Mesothelial cell of epicardium (in vitro differentiated cells): Measurements from ENCODE around the gene CNKSR3. TPM values are rescaled to one million over a fixed set of nuclear protein-coding genes. Genes with fewer than 3 reads are reported as not detected.

Source experiments
- DNase-seq, 2 experiments: peaks; one replicate each; pipeline ENCODE4 v3.0.0; 2021; ENCODE audit warnings: low spot score in 2 of 2; ENCODE audit not compliant: unreplicated experiment in 2 of 2
- H3K27ac Mint-ChIP-seq: 2 replicates; pipeline ENCODE4 v1.8.0; 2021; ENCODE audit warnings: mixed read lengths
- H3K27me3 Mint-ChIP-seq: 2 replicates; pipeline ENCODE4 v1.8.0; 2021; ENCODE audit warnings: low read depth, mixed read lengths
- H3K36me3 Mint-ChIP-seq: 2 replicates; pipeline ENCODE4 v1.8.0; 2021; ENCODE audit warnings: mixed read lengths
- H3K4me1 Mint-ChIP-seq: 2 replicates; pipeline ENCODE4 v1.8.0; 2021; ENCODE audit warnings: mixed read lengths
- H3K4me3 Mint-ChIP-seq: 2 replicates; pipeline ENCODE4 v1.8.0; 2021; ENCODE audit warnings: mild to moderate bottlenecking, moderate library complexity, mixed read lengths
- H3K9me3 Mint-ChIP-seq: 2 replicates; pipeline ENCODE4 v1.8.0; 2021; ENCODE audit warnings: mixed read lengths
- total RNA-seq: library from RNA; stranded (reverse); gene quantifications from 3 replicates; pipeline ENCODE4 v1.2.1, GENCODE V29; 2021
- TF ChIP-seq, protein P1 (sequence below): fragments of 200-600 bp; sonication (generic); IDR thresholded peaks from one replicate; pipeline ENCODE4 v1.5.0; 2021; ENCODE audit warnings: antibody characterized with exemption; ENCODE audit not compliant: unreplicated experiment

The CNKSR3 gene
- total RNA-seq, 1 donor from 2014 or later = 13.4 TPM

DNA sequence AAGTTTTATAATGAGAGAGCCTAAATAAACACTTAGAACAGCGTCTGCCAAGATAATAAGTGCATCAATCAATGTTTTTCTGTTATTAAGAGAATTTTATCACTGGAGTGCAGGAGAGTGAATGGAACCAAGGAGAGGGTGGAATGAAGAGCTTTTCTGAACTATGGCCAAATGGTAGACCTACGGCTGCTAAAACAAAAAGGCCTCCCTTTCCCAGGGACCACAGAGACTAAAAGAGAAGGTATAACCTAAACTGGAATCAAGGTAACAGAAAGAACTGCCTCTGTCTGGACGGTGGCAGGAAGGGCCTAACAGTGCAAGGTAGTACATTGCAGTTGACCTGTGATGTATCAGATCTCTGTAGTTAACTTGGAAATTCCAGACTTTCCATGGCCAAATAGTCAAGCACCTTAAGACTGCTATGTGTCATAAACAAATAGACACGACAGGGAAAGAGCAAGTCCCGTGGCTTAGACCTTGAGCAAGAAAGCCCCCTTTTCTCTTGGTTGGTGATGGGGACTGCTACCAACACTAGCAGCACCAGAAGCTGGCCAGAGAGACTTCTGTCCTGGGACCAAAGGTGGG is 5.5 kb downstream of the CNKSR3 start:
- peaks cover 5% of the 10 kb centered on the region for H3K36me3 Mint-ChIP-seq
- H3K27ac Mint-ChIP-seq = no peak overlapping the region
- H3K4me1 Mint-ChIP-seq = peaks cover 33% of the 10 kb centered on the region
- no peaks in the 10 kb centered on the region for H3K27me3 Mint-ChIP-seq
- TF ChIP-seq, protein P1, sequence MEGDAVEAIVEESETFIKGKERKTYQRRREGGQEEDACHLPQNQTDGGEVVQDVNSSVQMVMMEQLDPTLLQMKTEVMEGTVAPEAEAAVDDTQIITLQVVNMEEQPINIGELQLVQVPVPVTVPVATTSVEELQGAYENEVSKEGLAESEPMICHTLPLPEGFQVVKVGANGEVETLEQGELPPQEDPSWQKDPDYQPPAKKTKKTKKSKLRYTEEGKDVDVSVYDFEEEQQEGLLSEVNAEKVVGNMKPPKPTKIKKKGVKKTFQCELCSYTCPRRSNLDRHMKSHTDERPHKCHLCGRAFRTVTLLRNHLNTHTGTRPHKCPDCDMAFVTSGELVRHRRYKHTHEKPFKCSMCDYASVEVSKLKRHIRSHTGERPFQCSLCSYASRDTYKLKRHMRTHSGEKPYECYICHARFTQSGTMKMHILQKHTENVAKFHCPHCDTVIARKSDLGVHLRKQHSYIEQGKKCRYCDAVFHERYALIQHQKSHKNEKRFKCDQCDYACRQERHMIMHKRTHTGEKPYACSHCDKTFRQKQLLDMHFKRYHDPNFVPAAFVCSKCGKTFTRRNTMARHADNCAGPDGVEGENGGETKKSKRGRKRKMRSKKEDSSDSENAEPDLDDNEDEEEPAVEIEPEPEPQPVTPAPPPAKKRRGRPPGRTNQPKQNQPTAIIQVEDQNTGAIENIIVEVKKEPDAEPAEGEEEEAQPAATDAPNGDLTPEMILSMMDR = no peak
- H3K9me3 Mint-ChIP-seq = no peaks in the 10 kb centered on the region
- no peak overlapping the region for H3K4me3 Mint-ChIP-seq
- no peak for DNase-seq

DNA sequence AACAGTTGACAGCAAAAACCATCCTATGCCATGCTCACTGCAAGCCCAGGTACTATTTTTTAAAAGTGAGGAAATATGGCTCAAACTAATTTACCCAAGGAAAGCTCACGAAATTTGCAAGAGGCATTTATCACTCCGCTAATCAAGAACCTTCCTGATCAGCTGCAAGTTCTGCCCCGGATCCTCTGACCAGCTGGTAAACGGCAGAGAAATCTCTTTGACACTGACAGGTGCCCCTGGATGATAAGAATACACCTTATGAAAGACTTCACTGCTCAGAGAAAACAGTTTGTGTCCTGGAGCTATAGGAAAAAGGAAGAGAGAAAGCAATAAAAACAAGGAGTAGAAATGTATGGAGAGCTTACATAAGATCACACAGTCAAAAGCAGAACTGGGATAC is 6.4 kb downstream of the CNKSR3 start:
- H3K4me3 Mint-ChIP-seq = no peak overlapping the region
- H3K27me3 Mint-ChIP-seq = no peaks in the 10 kb centered on the region
- no peak overlapping the region for H3K27ac Mint-ChIP-seq

DNA sequence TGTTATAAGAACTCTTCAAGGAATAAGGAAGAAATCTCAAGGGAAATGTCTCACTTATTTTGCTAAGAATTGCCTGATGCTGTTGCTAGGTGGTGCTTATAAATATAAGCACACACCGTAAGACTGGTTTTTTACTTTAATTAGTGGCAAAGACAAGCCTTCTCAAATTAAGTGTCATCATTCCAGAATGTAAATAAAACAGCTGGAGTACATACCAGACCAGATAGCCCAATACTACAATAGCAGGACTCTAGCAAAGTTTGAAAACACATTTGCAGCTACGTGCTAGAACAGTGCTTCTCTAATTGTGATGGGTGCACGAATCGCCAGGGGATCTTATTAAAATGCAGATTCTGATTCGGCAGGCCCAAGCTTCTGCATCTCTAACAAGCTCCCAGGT is 6.8 kb downstream of the CNKSR3 start:
- H3K27me3 Mint-ChIP-seq = no peaks in the 10 kb centered on the region

More for the DNA sequence above, 6.4 kb downstream of the CNKSR3 start:
- no peaks in the 10 kb centered on the region for H3K9me3 Mint-ChIP-seq
- peaks cover 32% of the 10 kb centered on the region for H3K4me1 Mint-ChIP-seq
- TF ChIP-seq, protein P1 = no peak
- H3K36me3 Mint-ChIP-seq = peaks cover 5% of the 10 kb centered on the region
- no peak for DNase-seq

DNA sequence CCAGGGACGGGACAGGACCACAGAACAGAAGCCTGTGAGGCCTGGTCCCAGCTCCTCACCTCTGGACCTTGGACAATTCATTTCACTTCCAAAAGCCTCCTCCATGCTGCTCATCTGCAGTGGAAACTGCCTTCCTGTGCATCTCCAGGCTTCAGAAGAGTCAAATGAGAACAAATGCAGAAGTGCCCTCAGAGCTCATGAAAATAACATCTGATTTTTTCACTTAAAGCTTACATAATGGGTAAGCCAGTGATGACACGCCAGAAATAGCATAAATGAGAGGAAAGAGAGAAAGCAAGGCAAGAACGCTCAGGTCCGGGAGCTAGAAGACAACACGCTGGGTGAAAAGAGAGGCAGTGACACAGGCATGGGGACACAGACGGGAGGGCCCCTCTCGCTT is 7.9 kb downstream of the CNKSR3 start:
- Mint-ChIP-seq H3K36me3 (peaks cover 5% of the 10 kb centered on the region), H3K9me3 (no peaks in the 10 kb centered on the region), H3K4me3 (no peak overlapping the region), H3K27ac (no peak overlapping the region), H3K27me3 (no peaks in the 10 kb centered on the region), H3K4me1 (peaks cover 19% of the 10 kb centered on the region)
- TF ChIP-seq, protein P1 = no peak
- DNase-seq = no peak

More for the DNA sequence above, 6.8 kb downstream of the CNKSR3 start:
- peaks cover 28% of the 10 kb centered on the region for H3K4me1 Mint-ChIP-seq
- no peaks in the 10 kb centered on the region for H3K9me3 Mint-ChIP-seq
- H3K36me3 Mint-ChIP-seq = peaks cover 5% of the 10 kb centered on the region
- TF ChIP-seq, protein P1 = no peak
- no peak overlapping the region for H3K27ac Mint-ChIP-seq
- DNase-seq = no peak
- H3K4me3 Mint-ChIP-seq = no peak overlapping the region

DNA sequence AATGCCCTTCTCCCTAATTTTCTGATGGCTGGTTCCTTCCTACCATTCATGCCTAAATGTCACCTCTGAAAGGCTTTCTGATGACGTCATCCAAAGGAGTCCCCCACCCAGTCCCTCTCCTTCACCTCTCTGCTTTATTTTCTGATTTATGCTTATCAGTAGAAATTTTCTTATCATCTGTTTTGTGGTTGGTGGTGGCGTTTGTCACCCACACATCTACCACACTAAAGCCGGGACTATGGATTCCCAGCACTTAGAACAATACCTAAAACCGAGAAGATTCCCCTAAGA is 9.0 kb downstream of the CNKSR3 start:
- H3K4me3 Mint-ChIP-seq = no peak overlapping the region
- H3K9me3 Mint-ChIP-seq = no peaks in the 10 kb centered on the region
- peaks cover 19% of the 10 kb centered on the region for H3K4me1 Mint-ChIP-seq
- H3K36me3 Mint-ChIP-seq = peaks cover 5% of the 10 kb centered on the region
- TF ChIP-seq, protein P1 = no peak
- DNase-seq = no peak
- H3K27ac Mint-ChIP-seq = no peak overlapping the region
- no peaks in the 10 kb centered on the region for H3K27me3 Mint-ChIP-seq
